ENCODE measurements around the gene AQP9. TPM values are rescaled to one million over a fixed set of nuclear protein-coding genes. Genes with fewer than 3 reads are reported as not detected.

AQP9 gene
- total RNA-seq, 2 donors from 2014 or later: 0.95 to 10.0 TPM

- ATAC-seq (ENCODE audit: insufficient number of reproducible peaks, low FRiP score, low read depth) (no peak), DNase-seq (ENCODE audit: low spot score) (no peak)
- Histone ChIP-seq H3K4me3 (no peak overlapping the region), H3K36me3 (no peaks in the 10 kb centered on the region), H3K4me1 (ENCODE audit: control insufficient read depth in 1 of 2, low read depth in 2 of 2) (no peaks in the 10 kb centered on the region), H3K27me3 (replicated peaks; ENCODE audit: insufficient read depth) (no peaks in the 10 kb centered on the region), H3K27ac (no peak overlapping the region), H3K9me3 (no peaks in the 10 kb centered on the region)
- TF ChIP-seq CTCF (IDR thresholded peaks at IDR 0.05): no peak
Measured at GRCh38 chr15:58165661-58166060, 27.5 kb downstream of the AQP9 start.

- no peak overlapping the region for H3K27ac ChIP-seq
- ATAC-seq (ENCODE audit: insufficient number of reproducible peaks, low FRiP score, low read depth): no peak
- no peaks in the 10 kb centered on the region for H3K4me1 ChIP-seq (ENCODE audit: control insufficient read depth in 1 of 2, low read depth in 2 of 2)
- no peak overlapping the region for H3K4me3 ChIP-seq
- H3K27me3 ChIP-seq (replicated peaks; ENCODE audit: insufficient read depth): no peaks in the 10 kb centered on the region
- no peaks in the 10 kb centered on the region for H3K36me3 ChIP-seq
- H3K9me3 ChIP-seq: no peaks in the 10 kb centered on the region
- DNase-seq (ENCODE audit: low spot score): no peak
- TF ChIP-seq CTCF (IDR thresholded peaks at IDR 0.05): no peak
Measured at GRCh38 chr15:58167095-58167691, 29.0 kb downstream of the AQP9 start.

GRCh38 chr15:58169934-58170333 lies 31.8 kb downstream of the AQP9 start:
- Histone ChIP-seq H3K27ac (no peak overlapping the region), H3K4me3 (no peak overlapping the region), H3K4me1 (ENCODE audit: control insufficient read depth in 1 of 2, low read depth in 2 of 2) (no peaks in the 10 kb centered on the region), H3K27me3 (replicated peaks; ENCODE audit: insufficient read depth) (no peaks in the 10 kb centered on the region), H3K9me3 (no peaks in the 10 kb centered on the region), H3K36me3 (no peaks in the 10 kb centered on the region)
- no peak for DNase-seq (ENCODE audit: low spot score)
- ATAC-seq (ENCODE audit: insufficient number of reproducible peaks, low FRiP score, low read depth): no peak
- TF ChIP-seq CTCF (IDR thresholded peaks at IDR 0.05): no peak

- no peaks in the 10 kb centered on the region for H3K27me3 ChIP-seq (replicated peaks; ENCODE audit: insufficient read depth)
- no peak overlapping the region for H3K4me3 ChIP-seq
- no peak for TF ChIP-seq CTCF (IDR thresholded peaks at IDR 0.05)
- H3K4me1 ChIP-seq (ENCODE audit: control insufficient read depth in 1 of 2, low read depth in 2 of 2): no peaks in the 10 kb centered on the region
- H3K36me3 ChIP-seq: no peaks in the 10 kb centered on the region
- DNase-seq (ENCODE audit: low spot score): no peak
- no peak for ATAC-seq (ENCODE audit: insufficient number of reproducible peaks, low FRiP score, low read depth)
- H3K9me3 ChIP-seq: no peaks in the 10 kb centered on the region
- H3K27ac ChIP-seq: no peak overlapping the region
Measured at GRCh38 chr15:58171476-58172061, 33.4 kb downstream of the AQP9 start.

- no peak for ATAC-seq (ENCODE audit: insufficient number of reproducible peaks, low FRiP score, low read depth)
- Histone ChIP-seq H3K4me1 (ENCODE audit: control insufficient read depth in 1 of 2, low read depth in 2 of 2) (no peaks in the 10 kb centered on the region), H3K27me3 (replicated peaks; ENCODE audit: insufficient read depth) (no peaks in the 10 kb centered on the region), H3K9me3 (no peaks in the 10 kb centered on the region), H3K27ac (no peak overlapping the region), H3K36me3 (no peaks in the 10 kb centered on the region), H3K4me3 (no peak overlapping the region)
- no peak for DNase-seq (ENCODE audit: low spot score)
- TF ChIP-seq CTCF (IDR thresholded peaks at IDR 0.05): no peak
Measured at GRCh38 chr15:58174709-58175108, 36.5 kb downstream of the AQP9 start.
